Astrocyte of the spinal cord (primary cell): ENCODE measurements around the gene KHSRP.
A peak's percentile ranks its signal among the peaks of the same experiment; 100 is the strongest.

Experiments
- DNase-seq: peaks from one replicate; pipeline ENCODE4 v3.0.0; 2011; ENCODE audit warnings: low read depth, low spot score
- H3K4me3 ChIP-seq: 2 replicates; pipeline ENCODE4 v1.5.1; 2011; ENCODE audit warnings: low read depth, mild to moderate bottlenecking, low read length, moderate library complexity
- CTCF ChIP-seq: IDR thresholded peaks from 2 replicates; pipeline ENCODE4 v1.5.1; 2012; ENCODE audit warnings: low read depth, mild to moderate bottlenecking, low read length, inconsistent platforms
- in situ Hi-C: cut with HindIII; loops from 2 replicates; pipeline ENCODE4 v1.10.0; 2017; ENCODE audit warnings: low sequenced_read_pairs

KHSRP gene

GRCh38 chr19:6414793-6415590, 9.6 kb downstream of the KHSRP start:
- TF ChIP-seq CTCF: no peak
- H3K4me3 ChIP-seq: no peak overlapping the region
- no peak for DNase-seq
- in situ Hi-C loops: no loop called here

- H3K4me3 ChIP-seq: no peak overlapping the region
- in situ Hi-C loops: no loop called here
- no peak for TF ChIP-seq CTCF
- no peak for DNase-seq
Observed at GRCh38 chr19:6413721-6414643, 10.6 kb downstream of the KHSRP start.

GRCh38 chr19:6413291-6413690, 11.3 kb downstream of the KHSRP start:
- no peak overlapping the region for H3K4me3 ChIP-seq
- in situ Hi-C loops: no loop called here
- no peak for TF ChIP-seq CTCF
- DNase-seq: no peak

- no peak overlapping the region for H3K4me3 ChIP-seq
- in situ Hi-C loops: no loop called here
- DNase-seq: no peak
- peak; percentile 74 for TF ChIP-seq CTCF
Observed at GRCh38 chr19:6412447-6413091, 12.0 kb downstream of the KHSRP start.

DNA sequence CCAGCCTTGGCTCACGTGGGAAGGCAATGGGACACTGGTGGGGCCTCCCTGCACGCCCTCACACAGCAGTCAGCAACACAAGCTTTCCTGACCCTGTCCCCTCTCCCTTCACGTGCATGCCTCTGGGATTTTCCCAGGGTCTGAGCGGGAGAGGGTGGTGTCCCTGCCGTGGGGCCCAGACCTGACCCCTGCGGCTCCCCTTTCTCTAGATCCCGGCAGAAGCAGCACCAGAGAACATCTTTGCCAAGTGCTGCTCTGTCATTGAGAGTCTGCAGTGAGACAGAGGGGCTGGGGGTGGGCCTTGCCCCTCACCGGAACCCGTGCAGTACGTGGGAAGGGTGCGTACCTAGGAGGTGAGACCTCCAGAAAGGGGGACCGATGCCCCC, 12.6 kb downstream of the KHSRP start:
- in situ Hi-C loops: no loop called here
- TF ChIP-seq CTCF: no peak
- DNase-seq: no peak
- no peak overlapping the region for H3K4me3 ChIP-seq

GRCh38 chr19:6409346-6409745, 15.3 kb downstream of the KHSRP start:
- no peak for DNase-seq
- no peak overlapping the region for H3K4me3 ChIP-seq
- in situ Hi-C loops: no loop called here
- TF ChIP-seq CTCF: no peak
